HG02588 (cell line): ENCODE results near the gene TRAPPC5.

Source experiments
- ATAC-seq: cut with Tn5 transposase; IDR thresholded peaks from one replicate; pipeline ENCODE4 v1.9.1; 2021; ENCODE audit warnings: mild to moderate bottlenecking, moderate library complexity; ENCODE audit not compliant: unreplicated experiment

Gene TRAPPC5

GRCh38 chr19:7729831-7730285, 49.2 kb downstream of the TRAPPC5 start:
- no peak for ATAC-seq

DNA sequence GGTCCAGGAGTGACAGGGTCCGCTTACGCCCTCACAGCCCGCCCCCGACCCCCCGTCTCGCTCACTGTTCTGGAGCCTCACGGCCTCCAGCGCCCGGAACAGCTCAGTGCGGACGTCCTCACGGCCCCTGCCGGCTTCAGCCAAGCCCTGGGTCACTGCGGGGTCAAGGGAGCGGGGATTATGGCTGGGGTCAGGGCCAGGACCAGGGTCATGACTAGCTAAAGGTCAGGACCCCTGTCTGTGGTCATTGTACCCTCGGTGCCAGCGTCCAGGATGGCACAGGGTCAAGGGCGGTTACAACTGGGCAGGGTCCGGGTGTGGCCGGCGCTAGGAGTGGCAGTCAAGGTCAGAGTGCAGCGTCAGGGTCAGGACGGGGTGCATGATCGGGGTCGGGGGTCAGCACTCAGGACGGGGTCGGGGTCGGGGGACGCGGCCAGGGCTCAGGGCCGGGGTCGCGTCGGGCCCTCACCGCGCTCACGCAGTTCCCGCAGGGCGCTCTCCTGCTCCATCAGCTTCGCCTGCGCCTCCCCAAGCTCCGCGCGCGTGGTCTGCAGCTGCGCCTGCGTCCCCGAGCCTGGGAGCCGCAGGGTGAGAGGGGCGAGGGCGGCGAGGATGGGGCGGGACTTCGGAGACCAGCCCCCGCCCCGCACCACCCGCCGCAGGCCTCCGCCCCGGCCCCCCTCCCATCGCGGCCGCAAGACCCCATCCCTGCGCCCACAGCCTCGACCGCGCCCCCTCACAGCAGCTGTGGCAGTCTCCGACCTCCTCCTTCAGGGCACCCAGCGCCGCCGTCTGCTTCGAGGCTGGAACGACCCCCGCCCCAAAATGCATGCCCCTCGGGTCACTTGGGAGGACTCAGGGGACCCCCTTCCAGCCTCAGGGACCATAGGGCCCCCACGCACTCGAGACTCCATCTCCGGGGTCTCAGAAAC, 49.9 kb downstream of the TRAPPC5 start:
- ATAC-seq = no peak

DNA sequence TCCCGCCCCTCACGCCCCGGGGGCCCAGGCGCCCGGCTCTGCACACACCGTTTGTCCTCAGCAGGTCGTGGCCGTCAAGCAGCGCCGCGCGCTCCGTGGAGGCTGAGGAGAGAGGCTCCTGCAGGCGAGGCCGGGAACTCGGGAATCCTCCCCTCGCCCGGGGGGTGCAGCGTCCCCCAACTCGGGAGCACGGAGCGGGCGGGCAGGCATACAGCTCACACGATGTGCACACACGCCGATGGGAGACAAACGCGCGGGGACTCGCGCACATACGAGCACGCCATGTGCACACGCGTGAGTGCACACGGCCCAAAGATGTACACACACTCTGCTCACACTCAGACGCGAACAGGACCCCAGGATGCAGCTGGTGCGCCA, 50.6 kb downstream of the TRAPPC5 start:
- no peak for ATAC-seq

DNA sequence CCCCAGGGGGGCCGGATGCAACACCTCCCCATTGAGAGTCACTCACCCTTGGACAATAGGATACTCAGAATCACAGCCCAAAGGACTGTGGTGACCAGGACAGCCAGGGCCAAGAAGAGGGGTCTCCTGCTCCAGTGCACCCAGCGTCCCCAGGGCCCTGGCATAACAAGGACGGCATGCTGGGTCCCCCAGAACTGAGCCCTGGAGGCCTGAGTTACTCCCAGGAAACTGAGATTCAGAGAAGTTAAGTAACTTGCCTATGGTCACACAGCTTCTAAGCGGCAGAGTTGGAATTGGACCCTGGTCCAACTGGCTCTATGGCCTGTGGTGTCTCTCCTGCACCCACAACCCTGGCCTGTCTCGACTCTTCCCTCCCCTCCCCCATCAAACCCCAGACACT, 51.0 kb downstream of the TRAPPC5 start:
- no peak for ATAC-seq

GRCh38 chr19:7732045-7732444, 51.4 kb downstream of the TRAPPC5 start, which contains the start of gene CLEC4G:
TSS of gene CLEC4G (minus strand) at chr19:7732110. CDS start at chr19:7732102, 8 bp downstream.
- no peak for ATAC-seq

DNA sequence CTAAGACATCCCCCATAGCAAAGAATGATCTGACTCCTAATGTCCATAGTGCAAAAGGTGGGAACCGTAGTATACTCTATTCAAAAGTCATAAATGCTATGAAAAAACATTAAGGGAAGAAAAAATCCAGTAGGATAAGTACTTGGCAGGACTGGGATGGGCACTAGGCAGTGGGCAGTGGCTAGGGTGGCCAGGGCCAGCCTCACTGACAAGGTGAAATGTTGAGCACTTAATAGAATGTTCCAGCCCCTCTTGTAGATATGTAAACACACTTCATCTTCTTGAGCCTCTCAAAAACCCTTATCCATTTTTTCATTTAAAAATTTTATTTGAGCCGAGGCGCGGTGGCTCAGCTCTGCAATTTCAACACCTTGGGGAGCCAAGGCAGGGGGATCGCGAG, 52.7 kb downstream of the TRAPPC5 start:
- ATAC-seq = no peak

DNA sequence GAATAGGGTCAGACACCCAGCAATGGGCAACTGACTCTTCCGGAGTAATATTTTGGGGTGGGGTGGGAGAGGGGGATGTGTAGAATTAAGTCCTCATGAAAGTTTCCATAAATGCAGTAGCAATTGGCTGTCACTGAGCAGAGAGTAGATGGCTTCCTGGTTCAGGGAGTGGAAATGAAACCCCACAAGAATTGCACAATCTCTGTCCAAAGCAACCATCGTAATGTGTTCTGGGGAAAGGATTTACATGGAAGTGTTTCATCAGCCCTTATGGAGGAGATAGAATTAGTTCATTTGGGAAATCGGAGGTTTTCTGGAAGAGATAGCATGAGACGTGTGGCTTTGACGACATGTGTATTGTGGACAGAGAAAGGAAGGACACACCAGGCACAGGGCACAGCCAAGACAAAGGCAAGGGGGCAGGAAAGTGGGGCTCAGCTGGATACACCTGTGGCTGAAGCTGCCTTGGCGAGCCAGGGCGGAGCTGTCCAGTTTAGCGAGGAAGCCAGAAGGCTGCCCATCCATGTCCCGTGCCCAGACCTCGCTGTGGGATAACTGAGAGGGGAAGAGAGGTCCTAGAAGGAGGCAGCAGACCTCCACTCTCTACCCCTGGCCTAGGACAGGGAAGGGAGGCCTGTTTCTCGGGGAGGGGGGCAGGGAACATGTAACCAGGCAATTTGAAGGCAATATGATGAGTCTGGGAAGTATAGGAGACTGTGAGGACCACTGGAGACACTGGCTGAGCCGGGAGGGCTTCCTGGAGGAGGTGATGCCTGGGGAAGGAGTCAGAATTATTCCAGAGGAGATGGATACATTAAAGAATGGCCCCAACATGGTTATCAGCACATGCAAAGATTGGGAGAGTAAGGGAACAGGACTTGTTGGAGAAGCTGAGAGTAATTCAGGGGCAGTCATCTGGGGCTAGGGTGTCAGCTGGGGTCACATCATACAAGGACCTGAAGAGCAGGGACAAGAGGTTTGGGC, 53.9 kb downstream of the TRAPPC5 start:
- ATAC-seq = no peak

DNA sequence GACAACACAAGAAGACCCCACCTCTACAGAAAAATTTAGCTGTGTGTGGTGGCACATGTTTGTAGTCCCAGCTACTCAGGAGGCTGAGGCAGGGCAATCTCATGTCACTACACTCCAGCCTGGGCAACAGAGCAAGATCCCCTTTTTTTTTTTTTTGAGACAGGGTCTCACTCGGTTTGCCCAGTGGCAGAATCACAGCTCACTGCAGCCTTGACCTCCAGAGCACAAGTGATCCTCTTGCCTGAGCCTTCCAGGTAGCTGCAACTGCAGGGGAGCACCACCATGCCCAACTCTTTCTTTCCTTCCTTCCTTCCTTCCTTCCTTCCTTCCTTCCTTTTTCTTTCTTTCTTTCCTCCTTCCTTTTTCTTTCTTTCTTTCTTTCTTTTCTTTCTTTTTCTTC, 55.5 kb downstream of the TRAPPC5 start:
- no peak for ATAC-seq

DNA sequence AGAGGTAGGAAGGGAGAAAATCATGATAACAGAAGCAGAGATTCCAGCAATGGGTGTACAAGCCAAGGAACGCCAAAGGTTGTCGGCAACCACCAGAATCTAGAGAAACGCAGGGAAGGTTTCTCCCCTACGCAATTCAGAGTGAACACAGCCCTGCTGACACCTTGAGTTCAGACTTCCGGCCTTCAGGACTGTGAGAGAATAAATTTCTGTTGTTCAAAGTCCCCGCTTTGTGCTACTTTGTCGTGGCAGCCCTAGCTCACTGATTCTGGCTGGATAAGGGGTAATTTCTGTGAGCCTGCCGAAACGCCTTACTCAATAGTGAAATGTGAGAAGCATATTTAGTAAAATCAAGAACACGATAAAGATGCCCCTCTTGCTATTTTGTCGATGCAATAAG, 56.6 kb downstream of the TRAPPC5 start:
- no peak for ATAC-seq
